Stomach (tissue), 4 donors: ENCODE data around the gene PTPRU.

ENCODE experiments used
- CTCF ChIP-seq, 7 experiments: fragments of 450-650 bp in 4 of 7; fragments of 200-600 bp in 3 of 7; sonication (generic) in 3 of 7; IDR thresholded peaks; one replicate each; pipeline ENCODE4 v1.5.1; 2016 to 2019; ENCODE audit warnings: antibody characterized with exemption in 7 of 7, control low read depth in 2 of 7, mild to moderate bottlenecking in 1 of 7
- POLR2A ChIP-seq, 4 donors: fragments of 450-650 bp; IDR thresholded peaks; one replicate each; pipeline ENCODE4 v1.6.1; 2016; ENCODE audit warnings: antibody characterized with exemption in 4 of 4, control low read depth in 2 of 4, mild to moderate bottlenecking in 1 of 4, moderate library complexity in 1 of 4
- POLR2AphosphoS5 ChIP-seq, 3 donors: sonication (generic); formaldehyde crosslinking; IDR thresholded peaks; one replicate each; pipeline ENCODE4 v1.6.1; 2016; ENCODE audit warnings: antibody characterized with exemption in 3 of 3

- TF ChIP-seq POLR2AphosphoS5 (IDR thresholded peaks at IDR 0.05) (no peak), POLR2A (IDR thresholded peaks at IDR 0.05) (no peak), CTCF (IDR thresholded peaks at IDR 0.05) (no peak)
These were observed 43.1 kb downstream of the PTPRU start for GRCh38 chr1:29279406-29279805.
